Psoas muscle (tissue), 8 donors: ENCODE measurements around the gene RFX1. TPM values are rescaled to one million over a fixed set of nuclear protein-coding genes. Genes with fewer than 3 reads are reported as not detected.
"Not testable (repeated sequence)": the region's sequence is repeated elsewhere in the genome, so short reads cannot be mapped to it uniquely, and the experiment has no call there.

ENCODE experiments used
- ATAC-seq, 4 donors: fragments of 200-7000 bp; cut with Tn5 transposase; one replicate each; pipeline ENCODE4 v1.9.1; 2020; ENCODE audit warnings: moderate library complexity in 3 of 4, mild to moderate bottlenecking in 2 of 4
- DNase-seq, 2 donors: peaks; one replicate each; pipeline ENCODE4 v3.0.0-alpha.2; 2020
- H3K27ac ChIP-seq: fragments of 200-600 bp; one replicate; pipeline ENCODE4 v1.8.0; 2022
- H3K27me3 ChIP-seq, 3 donors: fragments of 200-600 bp in 1 of 3; one replicate each; pipeline versions ENCODE4 v1.6.1 to v1.8.0; 2013 to 2022; ENCODE audit warnings: low read length in 2 of 3, mild to moderate bottlenecking in 2 of 3, moderate library complexity in 1 of 3; ENCODE audit not compliant: insufficient read depth in 3 of 3
- H3K36me3 ChIP-seq, 2 donors: fragments of 200-600 bp in 1 of 2; one replicate each; pipeline versions ENCODE4 v1.6.1 to v1.8.0; 2013 to 2022; ENCODE audit warnings: low read depth in 1 of 2, mild to moderate bottlenecking in 1 of 2, moderate library complexity in 1 of 2; ENCODE audit not compliant: insufficient read depth in 1 of 2
- H3K4me1 ChIP-seq: fragments of 200-600 bp; one replicate; pipeline ENCODE4 v1.8.0; 2022
- H3K4me3 ChIP-seq: fragments of 200-600 bp; one replicate; pipeline ENCODE4 v1.8.0; 2022; ENCODE audit warnings: mild to moderate bottlenecking
- H3K9me3 ChIP-seq: fragments of 200-600 bp; one replicate; pipeline ENCODE4 v1.8.0; 2022
- CTCF ChIP-seq: fragments of 200-600 bp; IDR thresholded peaks from one replicate; pipeline ENCODE4 v1.8.0; 2022; ENCODE audit warnings: antibody characterized with exemption
- WGBS, 3 donors: extraction: QIAGEN DNeasy Blood & Tissue Kit; methylation state at CpG; one replicate each; pipeline versions ENCODE4 v1.1.6 to v1.1.7; 2013; 5-methylcytosine and 5-hydroxymethylcytosine counted together
- intact Hi-C, 2 donors: fragments of 100-400 bp; cut with DNase I; formaldehyde crosslinking; loops; one replicate each; pipeline versions ENCODE4 v1.11.0 to v1.14.2; 2022
- polyA plus RNA-seq, 3 donors: library from polyadenylated mRNA; stranded (reverse); fragments of 200-250 nt; gene quantifications; one replicate each; pipeline ENCODE4 v1.2.3, GENCODE V29; 2013
- total RNA-seq, 4 donors: library from RNA; stranded (reverse); fragmentation: NEBNext Ultra II Directional in 2 of 4; extraction: Animal tissue kit (Norgen Biotek cat#: 25700) in 2 of 4; gene quantifications; one replicate each; pipeline versions ENCODE4 v1.2.1 to v1.2.4, GENCODE V29; 2021 to 2023
- donor health status: healthy with polysubstance abuse.
- donor health status: DM: no; HTN: no; CAD: no; lungs with moderate emphysema.
- donor health status: Bipolar disorder and iron deficiency.
- donor health status: healthy.
- donor health status: DM: yes; HTN: yes; CAD: no.
- donor health status: DM: no; HTN: no; CAD: no.
- donor health status: DM: no; HTN: no; CAD: no.
- donor health status: DM: yes; HTN: yes; CAD: no.

The RFX1 gene
- total and polyA plus RNA-seq, 7 donors, result 2.9 to 10.1 (median 6.4) TPM

GRCh38 chr19:13923194-13923987, 82.7 kb downstream of the RFX1 start:
- no peak for DNase-seq
- H3K4me1 ChIP-seq, result no peaks in the 10 kb centered on the region
- H3K4me3 ChIP-seq, result no peak overlapping the region
- no peaks in the 10 kb centered on the region for H3K9me3 ChIP-seq
- intact Hi-C loops, result no loop called here
- TF ChIP-seq CTCF, result no peak
- H3K36me3 ChIP-seq, result peaks cover 0 to 90% of the 10 kb centered on the region in 2 donors
- no peaks in the 10 kb centered on the region for H3K27me3 ChIP-seq
- no peak for ATAC-seq
- no peak overlapping the region for H3K27ac ChIP-seq
- WGBS, 3 donors, result 93 to 96% (median 95%) methylated on average over 28 of the region's 28 CpGs

- H3K27ac ChIP-seq, H3K27me3 ChIP-seq, H3K9me3 ChIP-seq, H3K4me3 ChIP-seq, H3K4me1 ChIP-seq, intact Hi-C loops, DNase-seq, ATAC-seq: not testable (repeated sequence)
- WGBS, 3 donors, result 95 to 97% (median 97%) methylated on average over 6 of the region's 6 CpGs
- H3K36me3 ChIP-seq, result peaks cover 0 to 90% of the 10 kb centered on the region in 2 donors
Measured at GRCh38 chr19:13922118-13922517, 84.0 kb downstream of the RFX1 start.

- Histone ChIP-seq H3K9me3 (no peaks in the 10 kb centered on the region), H3K27ac (no peak overlapping the region), H3K4me1 (no peaks in the 10 kb centered on the region), H3K27me3 (no peaks in the 10 kb centered on the region), H3K36me3 (peaks cover 0 to 90% of the 10 kb centered on the region in 2 donors), H3K4me3 (no peak overlapping the region)
- 82 to 90% (median 89%) methylated on average over 2 of the region's 2 CpGs for WGBS, 3 donors
- intact Hi-C loops, result no loop called here
- TF ChIP-seq CTCF, result no peak
- DNase-seq, result no peak
- ATAC-seq, result peak in 3 of 4 donors; percentile 69 to 81 (median 75)
Measured at GRCh38 chr19:13920940-13921747, 85.0 kb downstream of the RFX1 start.

- no peak for TF ChIP-seq CTCF
- WGBS, 3 donors, result 96 to 100% (median 98%) methylated on average over 11 of the region's 11 CpGs
- no peak overlapping the region for H3K27ac ChIP-seq
- H3K4me1 ChIP-seq, result no peaks in the 10 kb centered on the region
- H3K36me3 ChIP-seq, result peaks cover 0 to 92% of the 10 kb centered on the region in 2 donors
- no peaks in the 10 kb centered on the region for H3K9me3 ChIP-seq
- DNase-seq (no peak), ATAC-seq (no peak)
- intact Hi-C loops, result no loop called here
- no peak overlapping the region for H3K4me3 ChIP-seq
- no peaks in the 10 kb centered on the region for H3K27me3 ChIP-seq
Measured at GRCh38 chr19:13920524-13920923, 85.6 kb downstream of the RFX1 start.

- Histone ChIP-seq H3K27ac (no peak overlapping the region), H3K4me3 (no peak overlapping the region), H3K4me1 (no peaks in the 10 kb centered on the region), H3K36me3 (peaks cover 0 to 95% of the 10 kb centered on the region in 2 donors), H3K27me3 (no peaks in the 10 kb centered on the region), H3K9me3 (no peaks in the 10 kb centered on the region)
- DNase-seq (no peak), ATAC-seq (no peak)
- intact Hi-C loops, result no loop called here
- whole genome bisulfite sequencing, 3 donors, result 87 to 91% (median 89%) methylated on average over 32 to 34 of the region's 34 CpGs
- no peak for TF ChIP-seq CTCF
Measured at GRCh38 chr19:13918726-13919411, 87.3 kb downstream of the RFX1 start.
